GM19193 (cell line): Measurements from ENCODE around the gene GPR171.

Experiments
- POLR2A ChIP-seq: IDR thresholded peaks from 4 replicates; pipeline ENCODE4 v1.6.1; 2011; ENCODE audit not compliant: insufficient read depth, insufficient read length; ENCODE audit errors: extremely low read depth

The GPR171 gene

DNA sequence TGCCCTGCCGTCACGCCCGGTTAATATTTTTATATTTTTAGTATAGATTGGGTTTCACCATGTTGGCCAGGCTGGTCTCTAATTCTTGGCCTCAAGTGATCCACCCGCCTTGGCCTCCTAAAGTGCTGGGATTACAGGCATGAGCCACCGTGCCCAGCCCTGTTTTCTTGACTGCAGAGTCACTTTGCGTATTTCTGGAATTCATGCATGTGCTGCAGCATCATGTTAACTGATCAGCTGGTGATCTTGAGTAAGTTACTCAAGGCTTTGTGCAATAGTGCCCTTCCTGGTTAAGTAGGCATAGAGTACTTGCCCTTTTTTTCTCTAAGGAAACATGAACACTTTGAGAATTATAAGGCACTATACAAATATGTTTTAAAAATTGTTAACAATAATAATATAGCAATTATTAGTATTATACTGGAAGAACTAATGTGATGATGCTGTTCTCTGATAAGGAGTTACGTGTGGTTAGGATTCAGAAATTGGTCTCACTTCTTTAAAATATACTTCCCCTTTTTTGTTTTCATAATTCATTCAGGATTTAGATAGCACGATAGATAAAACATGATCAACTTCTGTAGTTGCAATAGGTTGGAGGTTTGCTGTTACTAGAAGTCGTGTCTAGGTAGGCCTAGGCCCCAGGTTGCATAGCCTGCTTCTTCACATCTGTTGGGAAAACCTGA is 33.6 kb downstream of the GPR171 start:
- no peak for TF ChIP-seq POLR2A

DNA sequence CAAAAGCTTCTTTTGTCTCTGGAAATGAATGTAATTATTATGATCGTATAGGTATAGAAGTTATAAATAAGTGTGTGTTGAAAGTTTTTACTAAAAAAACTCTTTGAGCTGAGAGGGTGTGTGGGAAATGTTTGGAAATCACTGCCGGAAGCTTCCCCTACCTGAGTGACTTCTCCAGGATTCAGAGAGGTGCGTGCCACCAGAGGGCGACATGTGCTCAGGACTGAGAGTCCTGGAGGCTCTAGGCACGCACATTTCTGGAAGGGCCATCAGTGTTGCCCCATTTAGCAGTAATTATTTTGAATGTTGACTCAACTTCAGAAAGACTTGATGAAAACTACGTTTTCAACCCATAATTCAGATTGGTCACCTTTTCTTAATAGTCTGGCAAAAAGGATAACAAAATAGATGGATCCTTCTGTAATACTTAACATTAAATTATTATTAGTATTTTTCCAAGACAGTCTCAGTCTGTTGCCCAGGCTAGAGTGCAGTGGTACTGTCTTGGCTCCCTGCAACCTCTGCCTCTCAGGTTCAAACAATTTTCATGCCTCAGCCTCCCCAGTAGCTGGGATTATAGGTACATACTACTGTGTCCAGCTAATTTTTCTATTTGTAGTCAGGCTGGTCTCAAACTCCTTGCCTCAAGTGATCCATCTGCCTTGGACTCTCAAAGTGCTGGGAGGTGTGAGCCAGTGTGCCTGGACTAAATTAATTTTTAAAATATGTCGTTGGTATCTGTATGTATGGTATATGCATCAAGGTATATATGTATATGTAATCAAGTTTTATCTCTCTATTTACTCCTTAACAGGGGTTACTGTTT is 34.5 kb downstream of the GPR171 start:
- TF ChIP-seq POLR2A = no peak

- TF ChIP-seq POLR2A = no peak
These were observed 36.9 kb downstream of the GPR171 start for GRCh38 chr3:151166161-151166560.

- TF ChIP-seq POLR2A = no peak
These were observed 37.8 kb downstream of the GPR171 start for GRCh38 chr3:151165226-151165625.

- no peak for TF ChIP-seq POLR2A
These were observed 43.2 kb downstream of the GPR171 start for GRCh38 chr3:151159806-151160205.

GRCh38 chr3:151156618-151157216 is 46.3 kb downstream of the GPR171 start:
- TF ChIP-seq POLR2A = no peak

DNA sequence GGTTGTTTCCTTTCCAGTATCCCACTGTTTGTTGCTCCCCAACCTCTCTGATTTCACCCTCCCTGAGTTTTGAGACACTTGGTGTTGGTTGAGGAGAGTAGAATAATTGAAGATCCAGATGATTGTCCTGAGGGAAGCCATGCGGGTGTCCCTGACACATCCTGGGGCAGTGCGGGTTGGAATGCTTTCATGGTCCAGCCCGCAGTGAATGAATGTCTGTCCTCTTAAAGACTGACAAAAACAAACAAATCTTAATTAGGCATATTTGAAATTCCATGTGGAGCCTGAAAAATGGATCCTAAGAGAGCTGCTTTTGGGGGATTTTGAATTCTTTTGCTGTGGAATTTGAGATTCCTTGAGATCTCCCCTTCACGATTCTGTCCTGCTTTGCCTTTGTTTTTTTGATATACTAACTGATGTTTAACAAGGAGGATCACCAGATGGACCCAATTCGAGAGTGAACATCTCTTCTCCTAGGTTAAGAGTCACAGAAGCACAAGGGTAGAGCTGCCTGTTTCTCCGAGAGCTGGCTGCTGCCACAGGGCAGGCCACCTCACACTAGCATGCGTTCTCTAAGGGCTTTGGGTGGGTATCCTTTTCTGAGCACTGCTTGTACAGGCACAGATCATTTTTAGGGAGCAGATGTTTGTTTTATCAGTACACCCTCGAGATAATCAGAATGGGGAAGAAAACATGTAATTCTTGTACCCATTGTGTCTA is 47.4 kb downstream of the GPR171 start:
- TF ChIP-seq POLR2A = no peak

DNA sequence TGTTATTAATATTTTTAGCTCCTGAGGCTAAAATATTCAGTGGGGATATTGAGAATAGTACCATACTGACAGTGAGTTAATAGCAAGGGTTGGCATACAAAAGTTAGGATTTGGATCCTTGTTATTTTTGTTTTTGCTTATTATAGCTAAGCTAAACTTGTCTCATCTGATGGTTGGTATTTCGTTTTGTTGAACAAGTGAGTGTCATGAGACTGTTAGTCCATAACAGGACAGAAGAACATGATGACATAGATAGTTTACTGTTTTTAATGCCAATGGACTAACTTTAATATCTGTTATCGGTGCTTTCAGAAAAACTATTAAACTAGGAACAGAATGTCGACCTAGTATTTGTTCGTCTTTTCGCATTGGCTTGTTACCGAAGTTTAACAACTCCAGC is 48.5 kb downstream of the GPR171 start:
- no peak for TF ChIP-seq POLR2A

GRCh38 chr3:151152455-151153079 is 50.4 kb downstream of the GPR171 start:
- no peak for TF ChIP-seq POLR2A
